HepG2 (cell line): Measurements from ENCODE around the gene ANO9. TPM values are rescaled to one million over a fixed set of nuclear protein-coding genes. Genes with fewer than 3 reads are reported as not detected.

Source experiments
- ASH2L ChIP-seq: fragments of 300-600, 200-600 bp; sonication (generic); IDR thresholded peaks from 2 replicates; pipeline ENCODE4 v1.7.0; 2017; ENCODE audit warnings: low read depth, mild to moderate bottlenecking, moderate library complexity, mixed read lengths, low read length; ENCODE audit not compliant: insufficient read length
- CENPT ChIP-seq: sonication (generic); formaldehyde crosslinking; IDR thresholded peaks from 2 replicates; pipeline ENCODE4 v1.8.0; 2022; ENCODE audit warnings: low read depth, mild to moderate bottlenecking, moderate library complexity, missing genetic modification reagents
- CREB1 ChIP-seq, 2 experiments: fragments of 450-650 bp in 1 of 2; IDR thresholded peaks; 2 replicates each; pipeline ENCODE4 v1.6.1; 2016 to 2017; ENCODE audit warnings: control low read depth in 1 of 2, mild to moderate bottlenecking in 1 of 2, missing compliant biosample characterization in 1 of 2, missing genetic modification characterization in 1 of 2
- HNF1B ChIP-seq: sonication (generic); formaldehyde crosslinking; IDR thresholded peaks from 2 replicates; pipeline ENCODE4 v1.5.1; 2020; ENCODE audit warnings: mild to moderate bottlenecking, moderate library complexity, missing genetic modification reagents
- JUNB ChIP-seq: sonication (generic); formaldehyde crosslinking; IDR thresholded peaks from 2 replicates; pipeline ENCODE4 v1.8.0; 2022; ENCODE audit warnings: missing genetic modification reagents, mild to moderate bottlenecking, borderline replicate concordance
- MXI1 ChIP-seq: IDR thresholded peaks from 3 replicates; pipeline ENCODE4 v1.6.1; 2012; ENCODE audit warnings: low read depth, low read length, inconsistent platforms, borderline replicate concordance
- NFE2L2 ChIP-seq: fragments of 150-350 bp; IDR thresholded peaks from 2 replicates; pipeline ENCODE4 v1.6.1; 2014; ENCODE audit warnings: low read length
- REPIN1 ChIP-seq: sonication (generic); formaldehyde crosslinking; IDR thresholded peaks from 2 replicates; pipeline ENCODE4 v1.8.0; 2022; ENCODE audit warnings: missing genetic modification reagents, low read depth, mild to moderate bottlenecking, borderline replicate concordance
- SCMH1 ChIP-seq: sonication (generic); formaldehyde crosslinking; IDR thresholded peaks from 2 replicates; pipeline ENCODE4 v1.9.0; 2021; ENCODE audit warnings: missing genetic modification reagents, mild to moderate bottlenecking, borderline replicate concordance
- SPEN ChIP-seq: sonication (generic); formaldehyde crosslinking; IDR thresholded peaks from 2 replicates; pipeline ENCODE4 v1.5.1; 2020; ENCODE audit warnings: low read depth, mild to moderate bottlenecking, missing genetic modification reagents
- YEATS2 ChIP-seq: sonication (generic); formaldehyde crosslinking; IDR thresholded peaks from 2 replicates; pipeline ENCODE4 v1.4.0; 2020; ENCODE audit warnings: missing genetic modification reagents, borderline replicate concordance
- YY1 ChIP-seq: IDR thresholded peaks from 2 replicates; pipeline ENCODE4 v1.6.1; 2011; ENCODE audit warnings: low read length, low read depth, moderate library complexity, mild to moderate bottlenecking; ENCODE audit not compliant: insufficient read depth, insufficient replicate concordance
- ZBTB34 ChIP-seq: sonication (generic); formaldehyde crosslinking; IDR thresholded peaks from 2 replicates; pipeline ENCODE4 v1.8.0; 2022; ENCODE audit warnings: mild to moderate bottlenecking, missing genetic modification reagents
- ZBTB7A ChIP-seq: sonication (generic); formaldehyde crosslinking; IDR thresholded peaks from 2 replicates; pipeline ENCODE4 v1.8.0; 2022; ENCODE audit warnings: mild to moderate bottlenecking, missing genetic modification reagents
- ZNF136 ChIP-seq: sonication (generic); formaldehyde crosslinking; IDR thresholded peaks from 2 replicates; pipeline ENCODE4 v1.8.1; 2022; ENCODE audit warnings: low read depth, mild to moderate bottlenecking, moderate library complexity, missing genetic modification reagents
- ZNF260 ChIP-seq: sonication (generic); formaldehyde crosslinking; IDR thresholded peaks from 2 replicates; pipeline ENCODE4 v1.4.0; 2020; ENCODE audit warnings: missing genetic modification reagents, low read depth, mild to moderate bottlenecking, borderline replicate concordance
- ZNF264 ChIP-seq: sonication (generic); formaldehyde crosslinking; IDR thresholded peaks from 2 replicates; pipeline ENCODE4 v1.4.0; 2020; ENCODE audit warnings: missing genetic modification reagents
- ZNF614 ChIP-seq: IDR thresholded peaks from 2 replicates; pipeline ENCODE4 v1.6.1; 2018; ENCODE audit warnings: missing biosample characterization, missing genetic modification reagents, inconsistent platforms, borderline replicate concordance
- polyA plus RNA-seq, 8 experiments: library from polyadenylated mRNA; depleted of rRNA in 3 of 8; stranded (reverse) in 7 of 8; unstranded in 1 of 8; fragments of >200 nt; fragmentation: Illumina TruSeq in 4 of 8; extraction: Trizol in 4 of 8; gene quantifications; 2 replicates each; pipeline versions ENCODE4 v1.2.1 to v1.2.3, GENCODE V29; 2011 to 2016; ENCODE audit warnings: low read depth in 4 of 8, missing spikeins in 1 of 8, mixed read lengths in 1 of 8; ENCODE audit not compliant: insufficient read depth in 1 of 8
- total RNA-seq, 5 experiments: library from RNA; depleted of rRNA; stranded (reverse); fragments of >200 nt; fragmentation: Illumina TruSeq; extraction: Trizol; gene quantifications; 2 replicates each; pipeline ENCODE4 v1.2.3, GENCODE V29; 2016; ENCODE audit warnings: low read depth in 1 of 5
- TF ChIP-seq, protein P1 (sequence below): sonication (generic); formaldehyde crosslinking; IDR thresholded peaks from 2 replicates; pipeline ENCODE4 v1.4.0; 2020; ENCODE audit warnings: mild to moderate bottlenecking, missing genetic modification reagents
- TF ChIP-seq, protein P2 (sequence below): sonication (generic); formaldehyde crosslinking; conservative IDR thresholded peaks from 2 replicates; pipeline ENCODE4 v1.8.0; 2022; ENCODE audit warnings: missing genetic modification reagents
- TF ChIP-seq, protein P3 (sequence below): sonication (generic); formaldehyde crosslinking; IDR thresholded peaks from 2 replicates; pipeline ENCODE4 v1.4.0; 2020; ENCODE audit warnings: missing genetic modification reagents, mild to moderate bottlenecking, borderline replicate concordance

Gene ANO9
- total and polyA plus RNA-seq, 2 of the 13 experiments (the other 11 are each of a cell fraction or from before 2014, with no cell fraction given), result 8.9 to 14.3 TPM

- peak; percentile 60; the same call in 1 of the 2 replicates for TF ChIP-seq ZBTB34 (CRISPR knock-in tag)
- peak; percentile 83; the same call in 1 of the 2 replicates for TF ChIP-seq ZNF614 (CRISPR knock-in tag)
- no peak for TF ChIP-seq CENPT (CRISPR knock-in tag)
- peak; percentile 71; the same call in 1 of the 2 replicates for TF ChIP-seq SPEN (CRISPR knock-in tag)
- TF ChIP-seq HNF1B (CRISPR knock-in tag), result peak; percentile 93
- peak; percentile 80; the same call in 1 of the 2 replicates for TF ChIP-seq ZNF136 (CRISPR knock-in tag)
- no peak for TF ChIP-seq NFE2L2
- TF ChIP-seq JUNB, result no peak
- peak; percentile 33; the same call in 1 of the 2 replicates for TF ChIP-seq ZNF264
- no peak for TF ChIP-seq SCMH1 (CRISPR knock-in tag)
- TF ChIP-seq, protein P1, sequence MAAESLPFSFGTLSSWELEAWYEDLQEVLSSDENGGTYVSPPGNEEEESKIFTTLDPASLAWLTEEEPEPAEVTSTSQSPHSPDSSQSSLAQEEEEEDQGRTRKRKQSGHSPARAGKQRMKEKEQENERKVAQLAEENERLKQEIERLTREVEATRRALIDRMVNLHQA (CRISPR knock-in tag), result no peak
- peak; percentile 91; the same call in 1 of the 2 replicates for TF ChIP-seq REPIN1 (CRISPR knock-in tag)
- TF ChIP-seq ZNF260, result no peak
- TF ChIP-seq CREB1 (IDR thresholded peaks at IDR 0.05), result peak; percentile 55; the same call in 1 of the 2 replicates
- no peak for TF ChIP-seq CREB1 (CRISPR knock-in tag; IDR thresholded peaks at IDR 0.05)
- peak; percentile 59 for TF ChIP-seq YY1
- TF ChIP-seq YEATS2 (CRISPR knock-in tag), result no peak; the same call in 1 of the 2 replicates
- peak; percentile 74; the same call in 1 of the 3 replicates for TF ChIP-seq MXI1
- TF ChIP-seq, protein P2, sequence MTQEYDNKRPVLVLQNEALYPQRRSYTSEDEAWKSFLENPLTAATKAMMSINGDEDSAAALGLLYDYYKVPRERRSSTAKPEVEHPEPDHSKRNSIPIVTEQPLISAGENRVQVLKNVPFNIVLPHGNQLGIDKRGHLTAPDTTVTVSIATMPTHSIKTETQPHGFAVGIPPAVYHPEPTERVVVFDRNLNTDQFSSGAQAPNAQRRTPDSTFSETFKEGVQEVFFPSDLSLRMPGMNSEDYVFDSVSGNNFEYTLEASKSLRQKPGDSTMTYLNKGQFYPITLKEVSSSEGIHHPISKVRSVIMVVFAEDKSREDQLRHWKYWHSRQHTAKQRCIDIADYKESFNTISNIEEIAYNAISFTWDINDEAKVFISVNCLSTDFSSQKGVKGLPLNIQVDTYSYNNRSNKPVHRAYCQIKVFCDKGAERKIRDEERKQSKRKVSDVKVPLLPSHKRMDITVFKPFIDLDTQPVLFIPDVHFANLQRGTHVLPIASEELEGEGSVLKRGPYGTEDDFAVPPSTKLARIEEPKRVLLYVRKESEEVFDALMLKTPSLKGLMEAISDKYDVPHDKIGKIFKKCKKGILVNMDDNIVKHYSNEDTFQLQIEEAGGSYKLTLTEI (CRISPR knock-in tag), result no peak
- TF ChIP-seq ASH2L, result peak; percentile 77
- TF ChIP-seq, protein P3, sequence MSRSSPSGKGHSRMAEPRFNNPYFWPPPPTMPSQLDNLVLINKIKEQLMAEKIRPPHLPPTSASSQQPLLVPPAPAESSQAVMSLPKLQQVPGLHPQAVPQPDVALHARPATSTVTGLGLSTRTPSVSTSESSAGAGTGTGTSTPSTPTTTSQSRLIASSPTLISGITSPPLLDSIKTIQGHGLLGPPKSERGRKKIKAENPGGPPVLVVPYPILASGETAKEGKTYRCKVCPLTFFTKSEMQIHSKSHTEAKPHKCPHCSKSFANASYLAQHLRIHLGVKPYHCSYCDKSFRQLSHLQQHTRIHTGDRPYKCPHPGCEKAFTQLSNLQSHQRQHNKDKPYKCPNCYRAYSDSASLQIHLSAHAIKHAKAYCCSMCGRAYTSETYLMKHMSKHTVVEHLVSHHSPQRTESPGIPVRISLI (CRISPR knock-in tag), result peak; percentile 55; the same call in 1 of the 2 replicates
- peak; percentile 77; the same call in 1 of the 2 replicates for TF ChIP-seq ZBTB7A (CRISPR knock-in tag)
Observed at GRCh38 chr11:447923-448731, 6.3 kb upstream of the ANO9 start (continued).
